ENCODE results near the gene SRRM2.
A peak's percentile ranks its signal among the peaks of the same experiment; 100 is the strongest.

SRRM2 gene

GRCh38 chr16:2739625-2740430, 12.6 kb upstream of the SRRM2 start:
- no peak for DNase-seq (ENCODE audit: low spot score)

GRCh38 chr16:2740476-2740875, 12.0 kb upstream of the SRRM2 start:
- DNase-seq (ENCODE audit: low spot score), result no peak

- DNase-seq (ENCODE audit: low spot score), result no peak
These were observed 11.3 kb upstream of the SRRM2 start for GRCh38 chr16:2741168-2741567.

GRCh38 chr16:2742323-2743006, 10.0 kb upstream of the SRRM2 start:
- DNase-seq (ENCODE audit: low spot score), result no peak

GRCh38 chr16:2743007-2743810, 9.2 kb upstream of the SRRM2 start:
- no peak for DNase-seq (ENCODE audit: low spot score)

GRCh38 chr16:2744711-2745110, 7.7 kb upstream of the SRRM2 start:
- no peak for DNase-seq (ENCODE audit: low spot score)

GRCh38 chr16:2745116-2745890, 7.1 kb upstream of the SRRM2 start:
- DNase-seq (ENCODE audit: low spot score), result no peak

- DNase-seq (ENCODE audit: low spot score), result no peak
These were observed 6.5 kb upstream of the SRRM2 start for GRCh38 chr16:2745961-2746360.

- DNase-seq (ENCODE audit: low spot score), result no peak
These were observed 3.5 kb upstream of the SRRM2 start for GRCh38 chr16:2748757-2749455.

- no peak for DNase-seq (ENCODE audit: low spot score)
These were observed 3.0 kb upstream of the SRRM2 start for GRCh38 chr16:2749476-2749875.

GRCh38 chr16:2749936-2750335, 2.5 kb upstream of the SRRM2 start:
- no peak for DNase-seq (ENCODE audit: low spot score)

- peak; percentile 86 for DNase-seq (ENCODE audit: low spot score)
These were observed 832 bp upstream of the SRRM2 start for GRCh38 chr16:2751577-2752034.

GRCh38 chr16:2752850-2753732, 653 bp downstream of the SRRM2 start:
- peak; percentile 83 for DNase-seq (ENCODE audit: low spot score)

- no peak for DNase-seq (ENCODE audit: low spot score)
These were observed 1.2 kb downstream of the SRRM2 start for GRCh38 chr16:2753733-2754020.

GRCh38 chr16:2755158-2755557, 2.7 kb downstream of the SRRM2 start:
- DNase-seq (ENCODE audit: low spot score), result no peak

GRCh38 chr16:2756288-2757015, 4.0 kb downstream of the SRRM2 start:
- no peak for DNase-seq (ENCODE audit: low spot score)

GRCh38 chr16:2757344-2757743, 4.9 kb downstream of the SRRM2 start:
- no peak for DNase-seq (ENCODE audit: low spot score)

GRCh38 chr16:2761472-2761871, 9.0 kb downstream of the SRRM2 start:
- no peak for DNase-seq (ENCODE audit: low spot score)

GRCh38 chr16:2761886-2762583, 9.6 kb downstream of the SRRM2 start:
- DNase-seq (ENCODE audit: low spot score), result no peak

All from germinal center (tissue), 1 donor.